GM12891 (cell line): Measurements from ENCODE around the gene RNU6-1.

ENCODE experiments used
- DNase-seq: peaks from one replicate; pipeline ENCODE4 v3.0.0; 2011; ENCODE audit warnings: low spot score; ENCODE audit not compliant: insufficient read length
- FAIRE-seq: peaks from 2 replicates; lab custom pipeline; 2011; peaks lifted over from hg19 to GRCh38; lab: Jason Lieb, UNC
- PAX5 ChIP-seq: IDR thresholded peaks from 2 replicates; pipeline ENCODE4 v1.6.1; 2011; ENCODE audit warnings: low read length, moderate library complexity, mild to moderate bottlenecking; ENCODE audit not compliant: insufficient read depth, severe bottlenecking
- POLR2A ChIP-seq: IDR thresholded peaks from 2 replicates; pipeline ENCODE4 v1.6.1; 2011; ENCODE audit warnings: low read depth, low read length, control low read depth
- POLR2AphosphoS5 ChIP-seq: IDR thresholded peaks from 2 replicates; pipeline ENCODE4 v1.6.1; 2011; ENCODE audit warnings: low read depth, low read length, control low read depth
- POU2F2 ChIP-seq: IDR thresholded peaks from 2 replicates; pipeline ENCODE4 v1.6.1; 2011; ENCODE audit warnings: low read depth, mild to moderate bottlenecking, control low read depth, low read length, moderate library complexity
- SPI1 ChIP-seq: IDR thresholded peaks from 2 replicates; pipeline ENCODE4 v1.6.1; 2011; ENCODE audit warnings: low read depth, low read length, control low read depth
- TAF1 ChIP-seq: IDR thresholded peaks from 2 replicates; pipeline ENCODE4 v1.6.1; 2011; ENCODE audit warnings: low read depth, low read length, control low read depth

RNU6-1 gene

GRCh38 chr15:67815036-67815592 is 24.7 kb downstream of the RNU6-1 start:
- DNase-seq (no peak), FAIRE-seq (no peak)
- TF ChIP-seq TAF1 (no peak), SPI1 (no peak), PAX5 (no peak), POLR2A (no peak), POU2F2 (no peak), POLR2AphosphoS5 (no peak)

GRCh38 chr15:67813104-67813634 is 26.7 kb downstream of the RNU6-1 start:
- TF ChIP-seq POU2F2 = no peak
- TF ChIP-seq POLR2A = no peak
- no peak for TF ChIP-seq POLR2AphosphoS5
- TF ChIP-seq SPI1 = no peak
- no peak for TF ChIP-seq TAF1
- TF ChIP-seq PAX5 = no peak
- no peak for FAIRE-seq
- DNase-seq = no peak

GRCh38 chr15:67812241-67812644 is 27.6 kb downstream of the RNU6-1 start:
- no peak for FAIRE-seq
- DNase-seq = no peak
- TF ChIP-seq SPI1 (no peak), TAF1 (no peak), POLR2A (no peak), POLR2AphosphoS5 (no peak), POU2F2 (no peak), PAX5 (no peak)

GRCh38 chr15:67809866-67810265 is 30.0 kb downstream of the RNU6-1 start:
- DNase-seq = no peak
- FAIRE-seq = no peak
- TF ChIP-seq SPI1 (no peak), POLR2A (no peak), POLR2AphosphoS5 (no peak), TAF1 (no peak), PAX5 (no peak), POU2F2 (no peak)

- no peak for DNase-seq
- no peak for FAIRE-seq
- TF ChIP-seq SPI1 (no peak), TAF1 (no peak), POLR2AphosphoS5 (no peak), POU2F2 (no peak), PAX5 (no peak), POLR2A (no peak)
These were observed 30.4 kb downstream of the RNU6-1 start for GRCh38 chr15:67809441-67809840.

- TF ChIP-seq TAF1 (no peak), POLR2A (no peak), SPI1 (no peak), POLR2AphosphoS5 (no peak), POU2F2 (no peak), PAX5 (no peak)
- no peak for FAIRE-seq
- no peak for DNase-seq
These were observed 31.0 kb downstream of the RNU6-1 start for GRCh38 chr15:67808821-67809220.

GRCh38 chr15:67807836-67808235 is 32.0 kb downstream of the RNU6-1 start:
- TF ChIP-seq TAF1 = no peak
- FAIRE-seq (no peak), DNase-seq (no peak)

GRCh38 chr15:67807141-67807540 is 32.7 kb downstream of the RNU6-1 start:
- FAIRE-seq (no peak), DNase-seq (no peak)
- TF ChIP-seq PAX5 (no peak), TAF1 (no peak)

- no peak for FAIRE-seq
- no peak for TF ChIP-seq POLR2A
- TF ChIP-seq POLR2AphosphoS5 = no peak
- no peak for TF ChIP-seq TAF1
- no peak for TF ChIP-seq SPI1
- TF ChIP-seq POU2F2 = no peak
- TF ChIP-seq PAX5 = no peak
- no peak for DNase-seq
These were observed 33.3 kb downstream of the RNU6-1 start for GRCh38 chr15:67806536-67806935.
